HuH-7.5 (cell line): Measurements from ENCODE around the gene FAM234B.
"Not testable (repeated sequence)": the region's sequence is repeated elsewhere in the genome, so short reads cannot be mapped to it uniquely, and the experiment has no call there.

Experiments
- DNase-seq: peaks from one replicate; pipeline ENCODE4 v3.0.0; 2011; ENCODE audit warnings: low spot score

FAM234B gene

GRCh38 chr12:13061377-13061776 is 17.2 kb downstream of the FAM234B start:
- DNase-seq = no peak

GRCh38 chr12:13062669-13063068 is 18.5 kb downstream of the FAM234B start:
- no peak for DNase-seq

GRCh38 chr12:13066014-13066413 is 21.8 kb downstream of the FAM234B start:
- DNase-seq = no peak

GRCh38 chr12:13066459-13066858 is 22.3 kb downstream of the FAM234B start:
- DNase-seq = no peak

- no peak for DNase-seq
Measured at GRCh38 chr12:13067322-13067721, 23.1 kb downstream of the FAM234B start.

- no peak for DNase-seq
Measured at GRCh38 chr12:13069380-13069779, 25.2 kb downstream of the FAM234B start.

- DNase-seq = no peak
Measured at GRCh38 chr12:13071305-13072280, 27.4 kb downstream of the FAM234B start.

GRCh38 chr12:13073173-13073572 is 29.0 kb downstream of the FAM234B start:
- no peak for DNase-seq

GRCh38 chr12:13074396-13075117 is 30.4 kb downstream of the FAM234B start:
- DNase-seq = no peak

GRCh38 chr12:13075118-13075480 is 30.9 kb downstream of the FAM234B start:
- DNase-seq = no peak

- DNase-seq = no peak
Measured at GRCh38 chr12:13075786-13076570, 31.8 kb downstream of the FAM234B start.

GRCh38 chr12:13079440-13079906 is 35.3 kb downstream of the FAM234B start:
- DNase-seq = no peak

GRCh38 chr12:13080266-13080665 is 36.1 kb downstream of the FAM234B start:
- DNase-seq = no peak

GRCh38 chr12:13082861-13083260 is 38.7 kb downstream of the FAM234B start:
- DNase-seq = no peak

- not testable (repeated sequence) for DNase-seq
Measured at GRCh38 chr12:13083638-13084037, 39.5 kb downstream of the FAM234B start.

- no peak for DNase-seq
Measured at GRCh38 chr12:13084898-13085640, 40.9 kb downstream of the FAM234B start.

- DNase-seq = no peak
Measured at GRCh38 chr12:13085968-13086686, 41.9 kb downstream of the FAM234B start.

- DNase-seq = no peak
Measured at GRCh38 chr12:13087766-13088165, 43.6 kb downstream of the FAM234B start.

- DNase-seq = no peak
Measured at GRCh38 chr12:13088496-13088895, 44.3 kb downstream of the FAM234B start.

GRCh38 chr12:13090054-13090453 is 45.9 kb downstream of the FAM234B start:
- no peak for DNase-seq

GRCh38 chr12:13091832-13092231 is 47.7 kb downstream of the FAM234B start:
- no peak for DNase-seq
